Type B pancreatic cell (in vitro differentiated cells): ENCODE results near the gene NRP2. TPM values are rescaled to one million over a fixed set of nuclear protein-coding genes. Genes with fewer than 3 reads are reported as not detected.

Experiments used
- DNase-seq: peaks from one replicate; pipeline ENCODE4 v3.0.0; 2021; ENCODE audit warnings: mixed read lengths; ENCODE audit not compliant: unreplicated experiment; ENCODE audit errors: extremely low spot score
- H3K27ac Mint-ChIP-seq: 2 replicates; pipeline ENCODE4 v1.8.0; 2021; ENCODE audit warnings: mild to moderate bottlenecking, mixed read lengths
- H3K27me3 Mint-ChIP-seq: 2 replicates; pipeline ENCODE4 v1.8.0; 2021; ENCODE audit warnings: mixed read lengths
- H3K36me3 Mint-ChIP-seq: 2 replicates; pipeline ENCODE4 v1.8.0; 2021; ENCODE audit warnings: mixed read lengths
- H3K4me1 Mint-ChIP-seq: one replicate; pipeline ENCODE4 v1.8.0; 2021; ENCODE audit warnings: mixed read lengths; ENCODE audit not compliant: unreplicated experiment
- H3K4me3 Mint-ChIP-seq: 2 replicates; pipeline ENCODE4 v1.8.0; 2021; ENCODE audit warnings: mild to moderate bottlenecking, mixed read lengths
- H3K9me3 Mint-ChIP-seq: 2 replicates; pipeline ENCODE4 v1.8.0; 2021; ENCODE audit warnings: mixed read lengths
- CTCF ChIP-seq: fragments of 200-600 bp; sonication (generic); conservative IDR thresholded peaks from 2 replicates; pipeline ENCODE4 v1.5.0; 2021; ENCODE audit warnings: antibody characterized with exemption, mild to moderate bottlenecking
- total RNA-seq: library from RNA; stranded (reverse); gene quantifications from 2 replicates; pipeline ENCODE4 v1.2.1, GENCODE V29; 2021; ENCODE audit warnings: low replicate concordance

The NRP2 gene
- total RNA-seq, 1 donor from 2014 or later, result 109 TPM

GRCh38 chr2:205745661-205746419 is 63.5 kb downstream of the NRP2 start:
- H3K9me3 Mint-ChIP-seq, result no peaks in the 10 kb centered on the region
- no peak for TF ChIP-seq CTCF
- peaks cover 40% of the 10 kb centered on the region for H3K4me1 Mint-ChIP-seq
- H3K27ac Mint-ChIP-seq, result no peak overlapping the region
- peak overlapping the region; percentile 27 for H3K4me3 Mint-ChIP-seq
- peaks cover 58% of the 10 kb centered on the region for H3K36me3 Mint-ChIP-seq
- DNase-seq, result no peak
- no peaks in the 10 kb centered on the region for H3K27me3 Mint-ChIP-seq

GRCh38 chr2:205746420-205746785 is 64.1 kb downstream of the NRP2 start:
- DNase-seq, result no peak
- TF ChIP-seq CTCF, result no peak
- no peak overlapping the region for H3K4me3 Mint-ChIP-seq
- H3K4me1 Mint-ChIP-seq, result peaks cover 40% of the 10 kb centered on the region
- H3K9me3 Mint-ChIP-seq, result no peaks in the 10 kb centered on the region
- no peaks in the 10 kb centered on the region for H3K27me3 Mint-ChIP-seq
- H3K27ac Mint-ChIP-seq, result no peak overlapping the region
- peaks cover 58% of the 10 kb centered on the region for H3K36me3 Mint-ChIP-seq

- no peak for DNase-seq
- peaks cover 54% of the 10 kb centered on the region for H3K36me3 Mint-ChIP-seq
Observed at GRCh38 chr2:205747829-205748386, 65.6 kb downstream of the NRP2 start.

GRCh38 chr2:205748639-205749038 is 66.3 kb downstream of the NRP2 start:
- Mint-ChIP-seq H3K9me3 (no peaks in the 10 kb centered on the region), H3K4me1 (peaks cover 45% of the 10 kb centered on the region), H3K27ac (no peak overlapping the region), H3K27me3 (no peaks in the 10 kb centered on the region), H3K4me3 (no peak overlapping the region), H3K36me3 (peaks cover 51% of the 10 kb centered on the region)
- no peak for DNase-seq
- no peak for TF ChIP-seq CTCF

More at GRCh38 chr2:205747829-205748386, 65.6 kb downstream of the NRP2 start:
- Mint-ChIP-seq H3K4me3 (peak overlapping the region; percentile 47), H3K4me1 (peaks cover 45% of the 10 kb centered on the region), H3K27ac (peak overlapping the region; percentile 62), H3K27me3 (no peaks in the 10 kb centered on the region), H3K9me3 (no peaks in the 10 kb centered on the region)
- no peak for TF ChIP-seq CTCF

GRCh38 chr2:205749078-205749477 is 66.8 kb downstream of the NRP2 start:
- Mint-ChIP-seq H3K27me3 (no peaks in the 10 kb centered on the region), H3K36me3 (peaks cover 48% of the 10 kb centered on the region), H3K4me3 (no peak overlapping the region), H3K27ac (no peak overlapping the region), H3K4me1 (peaks cover 47% of the 10 kb centered on the region), H3K9me3 (no peaks in the 10 kb centered on the region)
- no peak for TF ChIP-seq CTCF
- DNase-seq, result no peak
